HG02588 (cell line): Measurements from ENCODE around the gene IQGAP3.
"Not testable (repeated sequence)": the region's sequence is repeated elsewhere in the genome, so short reads cannot be mapped to it uniquely, and the experiment has no call there.

Source experiments
- ATAC-seq: cut with Tn5 transposase; IDR thresholded peaks from one replicate; pipeline ENCODE4 v1.9.1; 2021; ENCODE audit warnings: mild to moderate bottlenecking, moderate library complexity; ENCODE audit not compliant: unreplicated experiment

IQGAP3 gene

GRCh38 chr1:156571261-156571852, 1.0 kb downstream of the IQGAP3 start:
- ATAC-seq: no peak

GRCh38 chr1:156566436-156566835, 5.9 kb downstream of the IQGAP3 start:
- no peak for ATAC-seq

GRCh38 chr1:156565519-156565918, 6.8 kb downstream of the IQGAP3 start:
- no peak for ATAC-seq

- ATAC-seq: no peak
Observed at GRCh38 chr1:156560585-156561163, 11.7 kb downstream of the IQGAP3 start.

GRCh38 chr1:156559797-156560385, 12.5 kb downstream of the IQGAP3 start:
- ATAC-seq: no peak

- ATAC-seq: no peak
Observed at GRCh38 chr1:156559086-156559796, 13.1 kb downstream of the IQGAP3 start.

GRCh38 chr1:156556354-156556753, 16.0 kb downstream of the IQGAP3 start:
- no peak for ATAC-seq

GRCh38 chr1:156555715-156556114, 16.6 kb downstream of the IQGAP3 start:
- ATAC-seq: no peak

- ATAC-seq: no peak
Observed at GRCh38 chr1:156554971-156555370, 17.4 kb downstream of the IQGAP3 start.

GRCh38 chr1:156553860-156554485, 18.4 kb downstream of the IQGAP3 start:
- ATAC-seq: no peak

- ATAC-seq: not testable (repeated sequence)
Observed at GRCh38 chr1:156552937-156553336, 19.4 kb downstream of the IQGAP3 start.

GRCh38 chr1:156552518-156552917, 19.8 kb downstream of the IQGAP3 start:
- no peak for ATAC-seq

- ATAC-seq: no peak
Observed at GRCh38 chr1:156551869-156552268, 20.5 kb downstream of the IQGAP3 start.

GRCh38 chr1:156551066-156551643, 21.2 kb downstream of the IQGAP3 start:
- ATAC-seq: no peak

GRCh38 chr1:156550346-156550745, 22.0 kb downstream of the IQGAP3 start:
- no peak for ATAC-seq

GRCh38 chr1:156549831-156550230, 22.5 kb downstream of the IQGAP3 start:
- no peak for ATAC-seq

GRCh38 chr1:156549390-156549789, 23.0 kb downstream of the IQGAP3 start:
- no peak for ATAC-seq

- ATAC-seq: no peak
Observed at GRCh38 chr1:156547982-156548381, 24.4 kb downstream of the IQGAP3 start.

- no peak for ATAC-seq
Observed at GRCh38 chr1:156547434-156547833, 24.9 kb downstream of the IQGAP3 start.

- no peak for ATAC-seq
Observed at GRCh38 chr1:156546267-156546666, 26.1 kb downstream of the IQGAP3 start.

GRCh38 chr1:156544592-156545102, 27.7 kb downstream of the IQGAP3 start:
- no peak for ATAC-seq
